Neural progenitor cell (in vitro differentiated cells): ENCODE measurements around the gene TMEM131L. TPM values are rescaled to one million over a fixed set of nuclear protein-coding genes. Genes with fewer than 3 reads are reported as not detected.

ENCODE experiments used
- DNase-seq: peaks from one replicate; pipeline ENCODE4 v3.0.0-alpha.2; 2016; ENCODE audit warnings: low spot score
- H2AFZ ChIP-seq: fragments of 200-600 bp; sonication (generic); replicated peaks from 2 replicates; pipeline ENCODE4 v1.6.1; 2016; ENCODE audit warnings: antibody characterized with exemption
- H3F3A ChIP-seq: fragments of 200-600 bp; sonication (generic); 2 replicates; pipeline ENCODE4 v1.6.1; 2016; ENCODE audit warnings: antibody characterized with exemption, low read depth
- H3K27ac ChIP-seq: fragments of 200-600 bp; sonication (generic); 2 replicates; pipeline ENCODE4 v1.5.1; 2016; ENCODE audit warnings: mild to moderate bottlenecking
- H3K27me3 ChIP-seq: fragments of 200-600 bp; sonication (generic); 2 replicates; pipeline ENCODE4 v1.6.1; 2016; ENCODE audit warnings: mild to moderate bottlenecking, moderate library complexity
- H3K36me3 ChIP-seq: fragments of 200-600 bp; sonication (generic); 2 replicates; pipeline ENCODE4 v1.5.1; 2016
- H3K4me1 ChIP-seq: fragments of 200-600 bp; sonication (generic); 2 replicates; pipeline ENCODE4 v1.6.1; 2016; ENCODE audit warnings: mixed run types
- H3K4me2 ChIP-seq: fragments of 200-600 bp; sonication (generic); 2 replicates; pipeline ENCODE4 v1.6.1; 2016
- H3K4me3 ChIP-seq: fragments of 200-600 bp; sonication (generic); 2 replicates; pipeline ENCODE4 v1.5.1; 2016
- H3K79me2 ChIP-seq: fragments of 200-600 bp; sonication (generic); 2 replicates; pipeline ENCODE4 v1.6.1; 2016; ENCODE audit warnings: low read depth
- H3K9ac ChIP-seq: fragments of 200-600 bp; sonication (generic); 2 replicates; pipeline ENCODE4 v1.6.1; 2016
- H3K9me3 ChIP-seq: fragments of 200-600 bp; sonication (generic); 2 replicates; pipeline ENCODE4 v1.5.1; 2016; ENCODE audit warnings: low read depth
- H4K20me1 ChIP-seq: fragments of 200-600 bp; sonication (generic); 2 replicates; pipeline ENCODE4 v1.6.1; 2016; ENCODE audit warnings: low read depth
- H3K27ac Mint-ChIP-seq: 3 replicates; pipeline ENCODE4 v1.8.0; 2021; ENCODE audit warnings: mixed read lengths
- H3K27me3 Mint-ChIP-seq: 2 replicates; pipeline ENCODE4 v1.8.0; 2022; ENCODE audit warnings: low read depth, mild to moderate bottlenecking, inconsistent platforms, moderate library complexity, mixed read lengths; ENCODE audit not compliant: insufficient read depth
- H3K36me3 Mint-ChIP-seq: 3 replicates; pipeline ENCODE4 v1.8.0; 2021; ENCODE audit warnings: mixed read lengths
- H3K4me1 Mint-ChIP-seq: 3 replicates; pipeline ENCODE4 v1.8.0; 2021; ENCODE audit warnings: mixed read lengths
- H3K4me3 Mint-ChIP-seq: 3 replicates; pipeline ENCODE4 v1.8.0; 2021; ENCODE audit warnings: mild to moderate bottlenecking, moderate library complexity, mixed read lengths
- H3K9me3 Mint-ChIP-seq: 3 replicates; pipeline ENCODE4 v1.8.0; 2020; ENCODE audit warnings: mixed read lengths
- EZH2 ChIP-seq: fragments of 200-600 bp; sonication (generic); IDR thresholded peaks from 2 replicates; pipeline ENCODE4 v1.6.1; 2017; ENCODE audit warnings: antibody characterized with exemption, mild to moderate bottlenecking, moderate library complexity
- EZH2phosphoT487 ChIP-seq: fragments of 200-600 bp; sonication (generic); IDR thresholded peaks from 2 replicates; pipeline ENCODE4 v1.6.1; 2017; ENCODE audit warnings: antibody characterized with exemption
- total RNA-seq: library from RNA; depleted of rRNA; stranded (reverse); fragments of >200 nt; gene quantifications from 2 replicates; pipeline ENCODE4 v1.2.3, GENCODE V29; 2015; ENCODE audit warnings: low replicate concordance
- TF ChIP-seq, protein P1 (sequence below): fragments of 200-600 bp; sonication (generic); IDR thresholded peaks from 2 replicates; pipeline ENCODE4 v1.5.1; 2017; ENCODE audit warnings: antibody characterized with exemption, mild to moderate bottlenecking

Gene TMEM131L
- total RNA-seq, 1 donor from 2014 or later, result 14.8 TPM

DNA sequence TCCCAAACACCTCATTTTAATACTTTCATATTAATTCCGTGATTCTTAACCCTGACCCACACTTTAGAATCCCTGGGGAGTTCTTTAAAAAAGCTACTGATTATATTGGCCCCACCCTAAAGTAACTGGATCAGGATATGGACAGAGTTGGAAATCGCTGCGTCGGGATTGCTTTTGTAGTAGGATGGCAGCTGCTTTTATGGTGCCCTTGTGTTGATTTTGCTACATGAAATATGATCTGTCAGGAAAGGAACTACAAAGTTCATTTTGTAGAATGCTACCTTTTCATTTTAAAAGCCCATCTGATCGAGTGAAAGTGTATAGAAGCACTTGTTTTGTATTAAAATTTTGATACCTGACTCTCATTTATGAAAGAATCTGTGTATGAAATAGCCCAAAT, 43.6 kb downstream of the TMEM131L start:
- Histone ChIP-seq H3K4me2 (no peak overlapping the region), H3K79me2 (no peaks in the 10 kb centered on the region)

DNA sequence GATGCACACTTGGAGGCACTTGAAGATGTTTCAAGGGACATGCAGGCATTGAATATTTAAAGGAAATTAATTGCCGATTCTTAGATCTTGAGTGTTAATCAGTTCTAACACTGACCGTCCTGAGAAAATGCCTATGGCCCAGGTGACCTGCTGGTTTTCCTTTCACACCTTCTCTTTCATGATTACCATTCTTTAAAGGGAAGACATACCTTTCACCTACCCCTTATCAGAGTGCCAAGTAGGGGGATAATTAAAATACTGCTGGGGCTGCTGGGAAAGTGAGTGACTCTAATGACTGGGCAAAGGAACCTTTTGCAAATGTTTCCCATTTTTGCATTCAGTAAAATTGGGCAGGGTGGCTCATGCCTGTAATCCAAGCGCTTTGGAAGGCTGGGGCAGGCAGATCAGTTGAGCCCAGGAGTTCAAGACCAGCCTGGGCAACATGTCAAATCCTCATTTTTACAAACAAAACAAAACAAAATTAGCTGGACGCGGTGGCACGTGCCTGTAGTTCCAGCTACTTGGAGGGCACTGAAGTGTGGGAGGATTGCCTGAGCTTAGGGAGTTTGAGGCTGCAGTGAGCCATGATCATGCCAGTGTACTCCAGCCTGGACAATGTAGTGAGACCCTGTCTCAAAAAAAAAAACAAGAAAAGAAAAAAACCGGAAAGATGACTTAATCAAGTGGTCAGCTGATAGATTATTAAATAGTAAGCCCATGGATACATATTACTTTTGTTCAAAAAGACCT, 44.3 kb downstream of the TMEM131L start:
- H3K27ac ChIP-seq, result no peak overlapping the region
- H3K9me3 Mint-ChIP-seq, result peaks cover 2% of the 10 kb centered on the region
- no peaks in the 10 kb centered on the region for H3K36me3 ChIP-seq
- TF ChIP-seq, protein P1, sequence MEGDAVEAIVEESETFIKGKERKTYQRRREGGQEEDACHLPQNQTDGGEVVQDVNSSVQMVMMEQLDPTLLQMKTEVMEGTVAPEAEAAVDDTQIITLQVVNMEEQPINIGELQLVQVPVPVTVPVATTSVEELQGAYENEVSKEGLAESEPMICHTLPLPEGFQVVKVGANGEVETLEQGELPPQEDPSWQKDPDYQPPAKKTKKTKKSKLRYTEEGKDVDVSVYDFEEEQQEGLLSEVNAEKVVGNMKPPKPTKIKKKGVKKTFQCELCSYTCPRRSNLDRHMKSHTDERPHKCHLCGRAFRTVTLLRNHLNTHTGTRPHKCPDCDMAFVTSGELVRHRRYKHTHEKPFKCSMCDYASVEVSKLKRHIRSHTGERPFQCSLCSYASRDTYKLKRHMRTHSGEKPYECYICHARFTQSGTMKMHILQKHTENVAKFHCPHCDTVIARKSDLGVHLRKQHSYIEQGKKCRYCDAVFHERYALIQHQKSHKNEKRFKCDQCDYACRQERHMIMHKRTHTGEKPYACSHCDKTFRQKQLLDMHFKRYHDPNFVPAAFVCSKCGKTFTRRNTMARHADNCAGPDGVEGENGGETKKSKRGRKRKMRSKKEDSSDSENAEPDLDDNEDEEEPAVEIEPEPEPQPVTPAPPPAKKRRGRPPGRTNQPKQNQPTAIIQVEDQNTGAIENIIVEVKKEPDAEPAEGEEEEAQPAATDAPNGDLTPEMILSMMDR, result no peak
- no peak for TF ChIP-seq EZH2phosphoT487
- no peak for TF ChIP-seq EZH2
- H3K4me1 Mint-ChIP-seq, result peaks cover 21% of the 10 kb centered on the region
- no peak overlapping the region for H3K27ac Mint-ChIP-seq
- no peaks in the 10 kb centered on the region for H3K9me3 ChIP-seq
- H3K36me3 Mint-ChIP-seq, result peaks cover 13% of the 10 kb centered on the region
- H3K9ac ChIP-seq, result no peak overlapping the region
- no peaks in the 10 kb centered on the region for H3K27me3 Mint-ChIP-seq
- DNase-seq, result no peak
- H4K20me1 ChIP-seq, result no peaks in the 10 kb centered on the region
- no peaks in the 10 kb centered on the region for H3K79me2 ChIP-seq
- no peak overlapping the region for H2AFZ ChIP-seq
- no peaks in the 10 kb centered on the region for H3K27me3 ChIP-seq
- no peaks in the 10 kb centered on the region for H3F3A ChIP-seq
- H3K4me1 ChIP-seq, result peaks cover 23% of the 10 kb centered on the region
- H3K4me3 Mint-ChIP-seq, result no peak overlapping the region
- H3K4me3 ChIP-seq, result no peak overlapping the region
- no peak overlapping the region for H3K4me2 ChIP-seq

More for the DNA sequence above, 43.6 kb downstream of the TMEM131L start:
- H3K36me3 ChIP-seq, result no peaks in the 10 kb centered on the region
- no peak overlapping the region for H3K4me3 ChIP-seq
- no peaks in the 10 kb centered on the region for H3F3A ChIP-seq
- no peak overlapping the region for H3K9ac ChIP-seq
- no peaks in the 10 kb centered on the region for H3K27me3 ChIP-seq
- H3K4me1 Mint-ChIP-seq, result peaks cover 21% of the 10 kb centered on the region
- peaks cover 2% of the 10 kb centered on the region for H3K9me3 Mint-ChIP-seq
- H4K20me1 ChIP-seq, result no peaks in the 10 kb centered on the region
- no peak for TF ChIP-seq EZH2
- TF ChIP-seq, protein P1, result no peak
- TF ChIP-seq EZH2phosphoT487, result no peak
- no peak overlapping the region for H3K4me3 Mint-ChIP-seq
- no peak overlapping the region for H3K27ac ChIP-seq
- H3K9me3 ChIP-seq, result no peaks in the 10 kb centered on the region
- no peak for DNase-seq
- peaks cover 14% of the 10 kb centered on the region for H3K36me3 Mint-ChIP-seq
- peaks cover 23% of the 10 kb centered on the region for H3K4me1 ChIP-seq
- H2AFZ ChIP-seq, result no peak overlapping the region
- no peaks in the 10 kb centered on the region for H3K27me3 Mint-ChIP-seq
- no peak overlapping the region for H3K27ac Mint-ChIP-seq

DNA sequence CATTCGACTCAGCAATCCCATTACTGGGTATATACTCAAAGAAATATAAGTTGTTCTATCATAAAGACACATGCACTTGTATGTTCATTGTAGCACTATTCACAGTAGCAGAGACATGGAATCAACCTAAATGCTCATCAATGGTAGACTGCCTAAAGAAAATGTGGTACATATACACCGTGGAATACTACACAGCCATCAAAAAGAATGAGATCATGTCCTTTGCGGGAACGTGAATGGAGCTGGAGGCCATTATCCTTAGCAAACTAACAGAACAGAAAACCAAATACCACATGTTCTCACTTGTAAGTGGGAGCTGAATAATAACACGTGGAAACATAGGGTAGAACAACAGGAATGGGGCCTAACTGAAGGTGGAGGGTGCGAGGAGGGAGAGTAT, 44.9 kb downstream of the TMEM131L start:
- H3K9ac ChIP-seq, result no peak overlapping the region
- TF ChIP-seq EZH2, result no peak
- TF ChIP-seq EZH2phosphoT487, result no peak
- TF ChIP-seq, protein P1, result no peak
- no peak overlapping the region for H3K27ac ChIP-seq
- H3K4me2 ChIP-seq, result no peak overlapping the region
- peaks cover 21% of the 10 kb centered on the region for H3K4me1 Mint-ChIP-seq
- no peaks in the 10 kb centered on the region for H3F3A ChIP-seq
- no peaks in the 10 kb centered on the region for H3K27me3 Mint-ChIP-seq
- no peaks in the 10 kb centered on the region for H3K36me3 ChIP-seq
- H4K20me1 ChIP-seq, result no peaks in the 10 kb centered on the region
- no peak overlapping the region for H3K27ac Mint-ChIP-seq
- no peak overlapping the region for H3K4me3 ChIP-seq
- peaks cover 2% of the 10 kb centered on the region for H3K9me3 Mint-ChIP-seq
- peaks cover 13% of the 10 kb centered on the region for H3K36me3 Mint-ChIP-seq
- H3K9me3 ChIP-seq, result no peaks in the 10 kb centered on the region
- no peak overlapping the region for H2AFZ ChIP-seq
- H3K4me1 ChIP-seq, result peaks cover 23% of the 10 kb centered on the region
- no peak overlapping the region for H3K4me3 Mint-ChIP-seq
- no peaks in the 10 kb centered on the region for H3K79me2 ChIP-seq
- no peak for DNase-seq
- no peaks in the 10 kb centered on the region for H3K27me3 ChIP-seq
